ENCODE results near the gene CUL9. TPM values are rescaled to one million over a fixed set of nuclear protein-coding genes. Genes with fewer than 3 reads are reported as not detected.

The CUL9 gene
- total RNA-seq, 1 experiment from 2014 or later = 15.2 TPM

DNA sequence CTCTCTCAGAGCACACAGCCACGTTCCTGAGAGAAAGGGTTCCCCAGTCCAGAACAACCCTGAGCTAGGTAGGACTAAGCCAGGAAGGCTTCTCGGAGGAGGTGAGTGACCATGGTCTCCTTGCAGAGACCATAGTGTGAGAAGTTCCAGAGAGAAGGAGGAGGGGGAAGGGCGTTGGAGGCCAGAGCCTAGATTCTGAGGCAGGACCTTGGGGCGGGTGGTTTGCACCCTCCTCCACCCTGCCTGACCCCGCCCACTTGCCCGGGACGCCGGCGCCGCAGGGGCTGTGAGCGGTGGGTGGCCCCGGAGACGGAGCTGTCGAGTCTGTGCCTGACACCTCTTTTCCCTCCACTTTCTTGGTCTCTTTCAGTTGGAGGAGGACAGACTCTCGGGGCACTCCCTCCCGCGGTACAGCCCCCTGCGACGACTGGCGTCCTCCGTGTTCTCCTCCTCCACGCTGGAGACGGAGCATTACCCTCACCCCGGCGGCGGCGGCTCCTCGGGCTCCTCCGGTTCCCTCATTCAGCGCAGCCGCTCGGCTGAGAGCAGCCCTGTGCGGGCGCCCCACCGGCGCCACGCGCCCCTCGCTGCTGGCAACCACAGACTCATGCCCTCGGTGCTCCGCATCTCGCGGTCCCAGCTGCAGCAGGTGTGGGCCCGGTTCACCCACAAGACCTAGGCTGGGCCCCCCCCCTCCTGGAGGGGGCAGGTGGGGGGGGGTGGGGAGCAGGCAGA lies 87.4 kb downstream of the CUL9 start:
- no peaks in the 10 kb centered on the region for H3K9me3 ChIP-seq (ENCODE audit: control insufficient read depth, low read depth, low read length)
- H4K8ac ChIP-seq (replicated peaks; ENCODE audit: insufficient read length, low read depth, low read length) = no peak overlapping the region
- WGBS (ENCODE audit: extremely low coverage, insufficient read length, low lambda C conversion rate) = no CpG with 5 or more reads among the region's 44 CpGs
- H2BK120ac ChIP-seq (ENCODE audit: low read depth, low read length, poor library complexity, severe bottlenecking) = no peak overlapping the region
- H4K20me1 ChIP-seq (ENCODE audit: control insufficient read depth, insufficient read depth, insufficient read length) = no peaks in the 10 kb centered on the region
- H3K27ac ChIP-seq (ENCODE audit: insufficient read length, low read depth, low read length) = no peak overlapping the region
- H3K23me2 ChIP-seq (ENCODE audit: insufficient read length, low read depth, low read length, poor library complexity, severe bottlenecking) = no peaks in the 10 kb centered on the region
- H3K4ac ChIP-seq (ENCODE audit: low read depth, low read length) = no peak overlapping the region
- no peak overlapping the region for H2AFZ ChIP-seq (ENCODE audit: low read length)
- H3K36me3 Mint-ChIP-seq (ENCODE audit: insufficient read depth in 1 of 3, low read depth in 3 of 3) = no peaks in the 10 kb centered on the region; a peak in 1 of 7 replicates
- no peak overlapping the region for H3K9ac ChIP-seq (ENCODE audit: extremely low read depth, insufficient read length, low read length)
- no peak overlapping the region for H2BK15ac ChIP-seq (ENCODE audit: low read depth, low read length)
- no peaks in the 10 kb centered on the region for H3K79me2 ChIP-seq (ENCODE audit: insufficient read depth, low read length)
- no peak overlapping the region for H3K56ac ChIP-seq (ENCODE audit: insufficient read length, low read depth, low read length)
- TF ChIP-seq, protein P1, sequence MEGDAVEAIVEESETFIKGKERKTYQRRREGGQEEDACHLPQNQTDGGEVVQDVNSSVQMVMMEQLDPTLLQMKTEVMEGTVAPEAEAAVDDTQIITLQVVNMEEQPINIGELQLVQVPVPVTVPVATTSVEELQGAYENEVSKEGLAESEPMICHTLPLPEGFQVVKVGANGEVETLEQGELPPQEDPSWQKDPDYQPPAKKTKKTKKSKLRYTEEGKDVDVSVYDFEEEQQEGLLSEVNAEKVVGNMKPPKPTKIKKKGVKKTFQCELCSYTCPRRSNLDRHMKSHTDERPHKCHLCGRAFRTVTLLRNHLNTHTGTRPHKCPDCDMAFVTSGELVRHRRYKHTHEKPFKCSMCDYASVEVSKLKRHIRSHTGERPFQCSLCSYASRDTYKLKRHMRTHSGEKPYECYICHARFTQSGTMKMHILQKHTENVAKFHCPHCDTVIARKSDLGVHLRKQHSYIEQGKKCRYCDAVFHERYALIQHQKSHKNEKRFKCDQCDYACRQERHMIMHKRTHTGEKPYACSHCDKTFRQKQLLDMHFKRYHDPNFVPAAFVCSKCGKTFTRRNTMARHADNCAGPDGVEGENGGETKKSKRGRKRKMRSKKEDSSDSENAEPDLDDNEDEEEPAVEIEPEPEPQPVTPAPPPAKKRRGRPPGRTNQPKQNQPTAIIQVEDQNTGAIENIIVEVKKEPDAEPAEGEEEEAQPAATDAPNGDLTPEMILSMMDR (conservative IDR thresholded peaks at IDR 0.05) = no peak
- H3K14ac ChIP-seq (ENCODE audit: insufficient read depth, low read length) = no peak overlapping the region
- no peak overlapping the region; a peak in 1 of 7 replicates for H3K27ac Mint-ChIP-seq
- no peak overlapping the region for H2AK5ac ChIP-seq (ENCODE audit: insufficient read length, low read length)
- no peak overlapping the region for H3T11ph ChIP-seq (ENCODE audit: low read length)
- H3K79me1 ChIP-seq (ENCODE audit: insufficient read depth, low read depth, low read length, poor library complexity, severe bottlenecking) = no peaks in the 10 kb centered on the region
- no peak overlapping the region for H3K23ac ChIP-seq (ENCODE audit: insufficient read length, low read depth, low read length)
- no peak overlapping the region for H2BK20ac ChIP-seq (ENCODE audit: low read depth, low read length, poor library complexity, severe bottlenecking)
- peaks cover 30 to 44% of the 10 kb centered on the region in 2 experiments for H3K4me1 Mint-ChIP-seq
- peak; percentile 38 for DNase-seq
- H2BK12ac ChIP-seq (ENCODE audit: insufficient read length, low read depth, low read length) = no peak overlapping the region
- H2BK5ac ChIP-seq (ENCODE audit: insufficient read length, low read length) = no peak overlapping the region
- H3K18ac ChIP-seq (ENCODE audit: insufficient read length, low read depth, low read length) = no peak overlapping the region
- H4K91ac ChIP-seq (ENCODE audit: insufficient read length, low read depth, low read length) = no peak overlapping the region
- H3K4me2 ChIP-seq (ENCODE audit: insufficient read depth, insufficient read length, low read length) = peak overlapping the region; percentile 12
- peaks cover 64% of the 10 kb centered on the region for H3K27me3 Mint-ChIP-seq (ENCODE audit: low read depth)
- H4K5ac ChIP-seq (ENCODE audit: insufficient read length, low read depth, low read length) = no peak overlapping the region
- H3K4me1 ChIP-seq (ENCODE audit: insufficient read depth, low read length) = peaks cover 10% of the 10 kb centered on the region; the same call in 1 of the 2 replicates
- peak overlapping the region; percentile 34 to 56; a peak in 3 of 5 replicates for H3K4me3 Mint-ChIP-seq
- H3K9me3 Mint-ChIP-seq = no peaks in the 10 kb centered on the region; a peak in 1 of 5 replicates
- H3K27me3 ChIP-seq (ENCODE audit: insufficient read depth, low read length) = peaks cover 13% of the 10 kb centered on the region
